ENCODE results near the gene SHROOM3.
"Not testable (repeated sequence)": the region's sequence is repeated elsewhere in the genome, so short reads cannot be mapped to it uniquely, and the experiment has no call there.

SHROOM3 gene

DNA sequence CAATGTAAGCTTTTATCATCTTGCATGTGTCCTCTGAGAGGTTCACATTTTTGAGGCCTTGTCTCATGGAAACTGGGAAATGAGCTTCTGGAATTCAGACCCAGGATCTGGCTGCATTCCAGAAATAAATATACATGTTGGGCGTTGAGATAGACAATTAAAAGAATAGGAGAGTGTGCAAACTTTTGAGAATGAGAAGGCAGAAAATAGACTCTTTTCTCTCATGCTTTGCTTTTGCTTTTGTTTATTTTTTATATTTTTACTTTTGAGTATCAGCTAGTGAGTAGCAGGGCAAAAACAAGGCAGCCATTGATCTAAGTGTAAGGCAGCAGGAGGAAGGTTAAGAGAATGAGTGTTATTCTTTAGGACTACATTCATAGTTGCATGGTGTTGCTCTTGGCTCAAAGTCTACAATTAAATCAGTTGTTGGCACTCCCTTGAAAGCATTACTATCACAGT is 12.4 kb downstream of the SHROOM3 start:
- DNase-seq, result no peak

DNA sequence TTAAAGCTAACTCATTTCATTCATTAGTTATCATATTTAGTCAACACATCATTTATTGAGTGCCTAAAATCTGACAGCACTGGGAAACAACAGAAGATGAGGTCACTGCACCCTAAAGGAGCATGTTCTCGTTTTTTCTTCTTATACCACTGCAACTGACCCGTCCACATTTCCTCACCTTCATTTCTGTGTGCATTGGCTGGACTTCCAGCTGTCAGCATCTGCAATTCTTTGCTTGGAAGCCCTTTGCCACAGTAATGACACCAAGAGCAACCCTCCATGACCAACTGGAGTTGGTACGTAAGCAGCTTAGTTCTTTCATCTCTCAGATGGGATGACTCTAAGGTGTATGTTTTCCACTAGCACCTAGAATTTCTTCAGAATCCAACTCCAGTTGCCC is 13.2 kb downstream of the SHROOM3 start:
- no peak for DNase-seq

DNA sequence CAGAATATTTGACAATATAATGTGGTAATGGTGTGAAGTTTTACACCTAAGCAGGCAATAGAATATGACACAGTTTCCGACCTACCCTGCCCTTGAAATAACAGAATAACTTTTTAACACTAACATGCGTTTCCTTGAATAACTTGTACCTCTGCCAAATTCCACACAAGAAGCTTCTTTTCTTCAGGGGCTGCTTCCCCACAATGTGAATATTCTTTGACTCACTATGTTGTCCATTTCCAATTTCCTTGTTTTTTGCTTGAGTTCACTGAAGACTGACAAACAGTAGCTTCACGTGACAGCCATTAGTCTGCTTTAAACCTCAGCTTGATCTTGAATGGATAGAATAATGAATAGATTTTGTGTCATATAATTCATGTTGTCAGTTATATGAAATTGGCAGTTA is 14.3 kb downstream of the SHROOM3 start:
- no peak for DNase-seq

DNA sequence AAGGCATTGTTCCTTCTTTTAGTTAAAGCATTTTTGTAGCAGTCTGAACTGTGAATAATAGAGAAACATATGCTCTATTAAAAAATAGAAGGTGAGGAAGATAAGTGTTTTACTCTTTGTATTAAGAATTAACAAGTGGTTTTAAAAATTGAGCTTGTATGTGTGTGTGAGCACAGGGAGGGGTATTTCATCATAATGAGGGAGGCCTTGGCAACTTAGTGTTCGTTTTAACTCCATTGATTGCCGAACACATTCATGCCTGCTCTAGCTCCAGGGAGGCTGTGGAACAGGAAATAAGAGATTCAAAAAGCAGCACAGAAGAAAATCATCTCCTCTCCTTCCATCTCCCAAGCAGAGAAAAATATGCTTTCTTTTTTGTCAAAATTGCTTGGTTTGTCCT is 14.8 kb downstream of the SHROOM3 start:
- DNase-seq, result no peak

DNA sequence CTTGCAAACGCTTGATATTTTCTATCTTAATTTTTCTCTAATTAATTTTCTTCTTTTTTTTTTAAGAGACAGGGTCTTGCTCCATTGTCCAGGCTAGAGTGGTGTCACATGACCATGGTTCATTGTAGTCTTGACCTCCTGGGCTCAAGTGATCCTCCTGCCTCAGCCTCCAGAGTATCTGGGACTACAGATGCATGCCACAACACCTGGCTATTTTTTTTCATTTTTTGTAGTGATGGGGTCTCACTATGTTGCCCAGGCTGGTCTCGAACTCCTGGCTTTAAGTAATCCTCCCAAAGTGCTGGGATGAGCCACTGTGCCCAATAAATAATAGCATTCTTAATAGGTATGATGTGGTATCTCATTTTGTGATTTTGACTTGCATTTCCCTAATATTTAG is 18.2 kb downstream of the SHROOM3 start:
- DNase-seq, result no peak

DNA sequence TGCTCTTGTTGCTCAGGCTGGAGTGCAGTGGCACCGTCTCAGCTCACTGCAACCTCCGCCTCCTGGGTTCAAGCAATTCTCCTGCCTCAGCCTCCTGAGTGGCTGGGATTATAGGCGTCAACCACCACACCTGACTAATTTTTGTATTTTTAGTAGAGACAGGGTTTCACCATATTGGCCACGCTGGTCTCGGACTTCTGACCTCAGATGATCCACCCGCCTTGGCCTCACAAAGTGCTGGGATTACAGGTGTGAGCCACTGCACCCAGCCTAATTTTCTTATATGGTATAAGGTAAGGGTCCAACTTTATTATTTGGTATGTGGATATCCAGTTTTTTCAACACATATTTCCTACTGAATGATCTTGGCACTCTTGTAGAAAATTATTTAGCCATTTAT is 19.0 kb downstream of the SHROOM3 start:
- not testable (repeated sequence) for DNase-seq

DNA sequence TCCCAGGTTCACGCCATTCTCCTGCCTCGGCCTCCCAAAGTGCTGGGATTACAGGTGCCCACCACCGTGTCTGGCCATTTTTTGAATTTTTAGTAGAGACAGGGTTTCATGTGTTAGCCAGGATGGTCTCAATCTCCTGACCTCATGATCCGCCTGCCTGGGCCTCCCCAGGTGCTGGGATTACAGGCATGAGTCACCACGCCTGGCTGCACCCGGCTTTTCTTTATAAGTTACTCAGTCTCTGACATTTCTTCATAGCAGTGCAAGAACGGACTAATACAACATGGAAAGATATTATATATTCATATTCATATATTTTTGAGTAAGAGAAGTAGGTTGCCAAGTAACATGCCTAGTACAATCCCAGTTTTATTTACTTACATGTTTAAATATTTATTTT is 22.9 kb downstream of the SHROOM3 start:
- DNase-seq, result no peak

DNA sequence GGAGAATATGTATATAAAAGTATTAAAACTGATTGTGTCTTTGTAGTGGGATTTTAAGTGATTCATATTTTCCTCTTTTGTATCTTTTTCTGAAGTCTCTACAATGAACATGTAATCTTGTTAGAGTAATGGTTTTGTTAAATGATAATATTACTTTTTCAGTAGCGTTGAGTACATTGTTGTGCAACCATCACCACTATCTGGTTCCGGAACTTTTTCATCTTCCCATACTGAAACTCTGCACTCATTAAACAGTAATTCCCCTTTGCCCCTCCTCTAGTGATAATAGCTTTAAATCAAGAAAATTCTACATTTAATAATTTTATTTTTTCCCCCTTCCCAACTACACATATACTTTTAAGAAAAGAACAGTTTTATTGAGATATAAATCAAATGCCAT is 23.3 kb downstream of the SHROOM3 start:
- no peak for DNase-seq

DNA sequence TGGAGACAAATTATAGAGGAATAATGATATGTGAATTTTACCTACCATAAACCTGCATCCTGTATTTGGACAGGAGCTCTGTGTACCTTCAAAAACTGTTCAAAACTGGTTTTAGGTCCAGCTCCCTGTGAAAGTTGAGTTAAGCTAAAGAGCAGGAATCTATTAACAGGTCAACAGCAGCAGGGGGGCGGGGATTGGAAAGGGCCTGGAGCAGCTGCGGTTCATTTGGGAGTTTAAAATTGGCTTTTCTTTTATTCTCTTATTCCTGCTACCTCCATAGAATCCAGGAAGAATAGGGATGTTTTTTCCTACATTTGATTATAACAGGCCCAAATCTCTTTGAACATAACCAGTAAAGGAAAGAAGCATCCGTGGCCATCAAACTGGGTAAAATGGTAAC is 23.8 kb downstream of the SHROOM3 start:
- DNase-seq, result no peak

DNA sequence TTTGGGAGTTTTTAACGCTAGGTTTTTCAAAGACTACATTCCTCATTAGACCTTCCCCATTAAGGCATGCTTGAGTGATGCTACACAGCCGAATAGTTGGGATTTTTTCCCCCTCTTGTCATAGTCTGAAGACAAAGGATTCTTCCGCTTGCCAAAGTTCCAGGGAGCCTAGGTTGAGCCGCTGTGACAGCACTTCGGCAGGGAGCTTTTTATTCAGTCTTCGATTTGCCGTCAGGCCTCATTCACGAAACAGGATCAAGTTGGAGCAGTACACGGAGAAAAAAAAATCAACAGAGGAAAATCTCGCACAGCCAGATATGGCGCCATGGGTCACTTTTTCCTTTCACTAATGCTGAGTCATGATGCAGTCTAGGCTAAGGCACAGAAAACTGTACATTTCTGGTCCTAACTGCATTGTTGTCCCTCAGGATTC is 24.3 kb downstream of the SHROOM3 start:
- DNase-seq, result peak; percentile 3

DNA sequence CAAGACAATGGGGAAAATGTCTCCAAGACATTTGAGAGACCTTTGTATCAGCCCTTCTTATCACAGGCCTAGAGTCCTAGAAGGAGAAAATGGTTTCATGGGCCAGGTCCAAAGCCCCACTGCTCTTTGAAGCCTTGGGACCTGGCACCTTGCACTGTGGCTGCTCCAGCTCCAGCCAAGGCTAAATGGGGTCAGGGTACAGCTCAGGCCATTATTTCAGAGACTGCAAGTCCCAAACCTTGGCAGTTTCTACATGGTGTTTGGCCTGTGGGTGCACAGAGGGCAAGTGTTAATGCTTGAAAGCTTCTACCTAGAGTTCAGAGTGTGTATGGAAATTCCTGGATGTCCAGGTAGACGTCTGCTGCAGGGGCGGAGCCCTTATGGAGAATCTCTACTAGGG is 28.5 kb downstream of the SHROOM3 start:
- DNase-seq, result no peak

DNA sequence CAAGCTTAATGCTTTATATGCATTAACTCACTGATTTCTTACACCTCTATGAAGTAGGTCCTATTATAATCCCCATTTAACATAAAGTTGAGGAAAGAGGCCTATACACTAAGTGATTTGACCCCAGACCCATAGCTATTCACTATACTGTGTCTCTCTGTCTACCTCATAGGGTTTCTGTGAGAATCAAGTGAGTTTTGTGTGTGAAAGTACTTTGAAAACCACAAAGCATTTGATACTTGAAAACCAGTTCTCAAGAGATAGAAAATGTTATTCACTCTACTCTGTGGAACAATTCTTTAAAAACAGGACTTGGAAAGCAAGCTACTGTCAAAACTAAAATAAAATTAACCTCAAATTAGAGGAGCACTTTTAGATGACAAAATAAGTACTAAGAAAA is 35.0 kb downstream of the SHROOM3 start:
- DNase-seq, result no peak

DNA sequence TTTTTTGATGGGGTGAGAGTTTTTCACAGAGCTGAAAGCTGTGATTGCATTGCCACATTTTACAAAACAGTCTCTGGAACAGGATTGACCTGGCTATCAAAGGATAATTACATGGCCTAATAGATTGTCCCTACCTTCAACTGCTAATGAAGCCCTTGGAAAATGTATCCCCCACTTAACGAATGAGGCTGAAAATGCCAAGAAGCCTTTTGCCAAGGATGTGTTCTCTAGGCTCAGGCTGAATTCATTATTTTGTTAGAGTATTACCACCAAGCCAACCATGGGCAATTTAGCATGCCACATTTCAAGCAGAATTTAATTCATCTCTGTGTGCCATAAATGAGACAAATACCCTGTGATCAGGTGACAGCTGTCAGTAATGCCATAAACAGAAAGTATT is 35.5 kb downstream of the SHROOM3 start:
- DNase-seq, result no peak

DNA sequence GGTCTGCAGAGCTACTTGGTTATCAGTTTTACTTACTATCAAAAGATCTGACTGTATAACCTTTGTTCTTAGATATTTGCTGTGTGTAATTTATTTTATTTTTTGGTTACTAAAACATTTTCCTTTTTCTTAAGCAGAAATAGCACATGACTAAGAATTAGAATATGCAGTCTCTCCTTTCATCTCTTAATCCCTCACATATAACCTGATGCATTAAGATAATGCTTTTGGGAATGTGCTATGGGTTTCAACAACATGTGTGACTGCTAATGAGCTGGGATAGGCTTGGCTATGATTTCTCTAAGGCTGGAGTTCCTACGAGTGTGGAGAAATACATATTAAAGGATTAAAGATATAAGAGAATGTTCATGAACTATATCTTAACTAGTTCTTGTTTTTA is 41.5 kb downstream of the SHROOM3 start:
- DNase-seq, result no peak

DNA sequence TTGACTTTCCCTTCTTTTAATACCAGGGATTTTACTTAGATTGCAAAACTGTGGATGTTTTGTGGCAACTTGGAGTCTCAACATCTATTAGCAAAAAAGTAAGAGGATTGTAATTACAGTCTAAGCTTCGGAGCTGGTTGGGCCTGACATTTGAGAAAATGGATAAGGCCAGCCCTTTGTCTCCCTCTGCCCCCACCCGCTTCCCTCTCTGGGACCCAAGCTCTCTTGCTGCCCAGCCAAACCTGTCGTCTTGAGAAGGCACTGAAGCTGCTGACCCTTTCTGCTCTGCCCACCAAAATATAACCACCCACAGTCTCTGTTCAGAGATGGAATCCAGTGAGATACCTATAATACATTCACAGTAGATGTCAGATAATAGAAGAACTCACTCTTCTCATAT is 49.6 kb downstream of the SHROOM3 start:
- no peak for DNase-seq

DNA sequence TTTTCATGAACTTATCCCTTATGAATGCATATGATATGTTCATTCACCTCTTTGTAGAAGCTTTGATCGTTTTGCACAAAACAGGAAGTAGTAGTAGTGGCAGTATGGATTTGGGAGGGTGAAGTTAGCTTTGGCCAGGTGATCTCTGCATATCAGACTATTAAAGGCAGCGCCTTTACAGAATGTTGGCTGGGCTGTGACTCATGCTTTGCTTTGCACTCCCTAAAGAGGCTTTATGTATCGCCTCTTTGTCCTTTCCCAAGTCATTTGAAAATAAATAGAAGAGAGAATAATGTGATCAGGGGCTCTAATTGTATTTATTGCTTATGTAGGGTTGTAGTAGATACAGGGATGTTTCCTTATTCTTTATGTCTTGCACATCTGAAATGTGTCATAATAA is 50.4 kb downstream of the SHROOM3 start:
- DNase-seq, result no peak

DNA sequence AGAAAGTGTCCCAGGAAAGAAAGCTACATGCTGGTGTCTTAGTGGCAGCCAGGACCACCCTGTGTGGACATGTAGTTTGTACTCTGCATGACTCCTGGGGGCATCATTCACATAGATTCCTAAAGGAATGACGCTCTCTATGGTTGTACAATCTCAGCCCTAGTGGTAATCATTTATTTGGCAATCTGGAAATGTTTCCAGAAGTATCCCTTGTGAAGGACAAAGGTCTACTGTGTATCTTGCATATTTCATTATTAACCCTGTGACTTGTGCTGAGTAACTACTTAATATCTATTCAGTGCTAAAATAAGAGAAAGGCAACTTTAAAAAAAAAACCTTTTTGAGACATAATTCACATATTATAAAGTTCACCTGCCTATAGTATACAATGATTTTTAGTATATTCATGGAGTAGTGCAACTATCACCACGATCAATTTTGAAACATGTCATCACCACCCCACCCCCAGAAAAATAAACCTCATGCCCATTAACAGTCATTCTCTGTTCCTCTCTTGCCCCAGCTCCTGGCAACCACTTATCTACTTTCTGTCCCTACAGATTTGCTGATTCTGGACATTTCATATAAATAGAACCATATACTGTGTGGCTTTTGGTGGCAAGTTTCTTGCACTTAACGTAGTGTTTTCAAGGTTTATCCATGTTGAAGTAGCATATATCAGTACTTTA is 51.7 kb downstream of the SHROOM3 start:
- DNase-seq, result no peak

DNA sequence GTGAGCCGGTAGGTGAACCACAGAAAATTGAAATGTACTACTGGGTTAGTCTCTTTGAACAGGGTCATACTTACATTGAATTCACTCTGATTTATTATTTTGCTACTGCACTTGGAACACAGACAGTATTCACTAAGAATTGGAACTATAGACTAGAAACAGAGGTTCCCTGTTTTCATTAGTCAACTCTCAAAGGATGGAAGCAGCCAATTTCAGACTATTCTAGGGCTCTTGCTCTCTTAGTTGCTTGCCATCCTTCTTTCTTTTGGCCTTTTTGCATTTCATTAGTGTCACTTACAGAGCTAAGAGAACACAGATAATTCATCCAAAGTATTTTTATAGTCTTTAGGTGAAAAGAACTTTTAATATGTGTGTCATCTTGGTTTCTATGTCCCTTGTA is 52.6 kb downstream of the SHROOM3 start:
- DNase-seq, result no peak

DNA sequence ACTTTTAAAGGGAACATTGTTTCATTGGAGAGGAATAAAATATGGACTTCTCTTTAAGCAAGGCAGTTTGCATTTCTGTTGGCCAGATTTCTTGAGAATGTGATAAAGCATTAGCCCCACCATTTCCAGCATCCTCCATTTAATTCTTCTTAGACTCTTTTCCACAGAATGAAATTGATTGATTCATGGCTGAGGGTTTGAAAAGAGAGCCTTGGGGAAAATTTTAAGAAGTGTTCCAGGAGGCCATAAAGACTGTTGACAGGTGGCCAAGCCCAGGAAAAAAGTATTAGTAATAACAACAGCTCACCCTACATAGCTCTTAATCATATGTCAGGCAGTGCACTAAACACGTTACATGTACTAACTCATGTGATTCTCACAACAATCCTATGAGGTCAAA is 53.4 kb downstream of the SHROOM3 start:
- DNase-seq, result no peak

DNA sequence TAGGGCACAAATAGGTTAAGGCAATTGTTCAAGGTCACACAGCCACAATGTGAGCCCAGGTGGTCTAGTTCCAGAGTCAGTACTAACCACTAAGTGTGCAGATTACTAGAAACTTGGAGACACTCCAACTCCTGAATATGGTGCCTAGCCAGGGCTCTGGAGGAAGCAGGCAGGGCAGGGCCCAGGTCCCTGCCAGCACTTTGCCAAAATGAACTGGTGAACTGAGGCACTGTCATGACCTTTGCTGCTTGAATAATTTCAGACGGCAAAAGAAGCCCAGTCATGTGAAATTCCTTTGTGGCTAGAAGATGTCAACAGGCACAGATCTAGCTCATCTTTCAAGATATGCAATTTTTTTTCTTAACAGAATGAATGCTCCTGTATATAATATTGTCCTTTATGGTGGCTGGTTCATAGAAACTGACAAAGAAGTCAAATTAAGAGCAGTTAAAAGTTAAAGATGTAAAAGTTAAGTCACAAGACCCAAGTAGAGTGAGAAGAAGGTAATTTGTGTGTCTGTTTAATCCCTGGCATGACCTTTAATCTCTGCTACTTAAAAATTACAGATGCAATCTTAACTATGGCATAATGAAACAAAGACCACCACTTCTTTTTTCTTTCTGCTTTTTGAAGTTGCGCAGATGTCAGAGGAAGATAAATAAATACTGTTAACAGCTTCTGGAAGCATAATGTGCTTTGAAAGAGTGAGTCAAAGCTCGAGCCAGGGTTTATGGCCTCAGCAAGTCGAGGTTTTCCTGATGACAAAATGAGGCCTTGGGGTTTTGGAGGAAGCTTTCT is 54.1 kb downstream of the SHROOM3 start:
- no peak for DNase-seq

DNA sequence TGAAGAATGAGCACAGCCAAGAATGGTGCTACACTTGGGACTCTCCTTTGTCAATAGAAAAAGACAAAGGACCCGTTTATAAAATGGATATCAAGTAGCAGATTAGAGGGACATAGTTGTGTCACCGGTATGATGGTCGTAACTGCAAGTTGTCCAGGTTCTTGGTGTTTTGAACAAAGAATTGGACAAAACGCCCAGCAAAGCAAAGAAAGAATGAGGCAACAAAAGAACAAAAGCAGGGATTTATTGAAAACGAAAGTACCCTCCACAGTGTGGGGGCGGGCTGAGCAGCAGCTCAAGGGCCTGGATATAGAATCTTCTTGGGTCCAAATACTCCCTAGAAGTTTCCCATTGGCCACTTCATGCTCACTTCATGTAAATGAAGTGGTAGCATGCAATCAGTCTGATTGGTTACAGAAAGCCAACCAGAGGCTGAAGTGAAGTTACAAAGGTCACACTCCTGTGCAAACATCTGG is 54.7 kb downstream of the SHROOM3 start:
- no peak for DNase-seq

DNA sequence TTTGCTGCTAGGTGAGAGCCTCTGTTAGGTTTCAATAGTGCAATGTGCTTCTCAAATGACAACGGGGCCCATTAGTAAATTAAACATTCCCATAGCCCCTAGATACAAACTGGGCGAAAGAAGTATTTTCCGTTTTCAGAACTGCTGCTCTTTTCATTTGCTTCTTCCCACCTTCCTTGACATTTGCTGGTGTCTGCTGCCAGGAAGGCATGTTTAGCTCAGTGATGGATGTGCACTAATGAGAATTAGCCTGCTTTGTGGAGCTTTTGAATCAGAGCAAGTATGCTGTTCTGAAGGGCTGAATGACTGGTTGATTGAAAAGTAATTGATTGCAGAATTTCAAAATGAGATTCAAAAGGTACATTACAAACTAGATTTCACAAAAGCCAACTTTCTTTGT is 57.0 kb downstream of the SHROOM3 start:
- no peak for DNase-seq

DNA sequence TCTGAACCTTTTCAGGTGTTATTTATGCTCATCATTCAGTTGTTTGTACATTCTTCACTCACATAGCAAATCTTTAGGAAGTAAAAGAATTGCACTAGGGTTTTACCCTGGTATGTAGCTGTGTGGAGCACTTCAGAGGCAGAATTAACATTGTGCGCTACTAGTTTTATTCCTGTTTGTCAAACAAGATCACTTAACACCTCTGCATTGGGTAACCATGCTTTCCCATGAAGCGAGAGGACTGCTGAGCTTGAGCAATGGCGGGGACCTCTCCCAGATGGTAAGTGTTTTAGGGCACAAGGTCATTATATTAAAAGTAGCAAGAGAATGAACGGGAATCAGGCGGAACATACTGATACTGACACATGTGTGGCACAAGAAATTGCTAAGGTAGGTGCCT is 59.2 kb downstream of the SHROOM3 start:
- no peak for DNase-seq

DNA sequence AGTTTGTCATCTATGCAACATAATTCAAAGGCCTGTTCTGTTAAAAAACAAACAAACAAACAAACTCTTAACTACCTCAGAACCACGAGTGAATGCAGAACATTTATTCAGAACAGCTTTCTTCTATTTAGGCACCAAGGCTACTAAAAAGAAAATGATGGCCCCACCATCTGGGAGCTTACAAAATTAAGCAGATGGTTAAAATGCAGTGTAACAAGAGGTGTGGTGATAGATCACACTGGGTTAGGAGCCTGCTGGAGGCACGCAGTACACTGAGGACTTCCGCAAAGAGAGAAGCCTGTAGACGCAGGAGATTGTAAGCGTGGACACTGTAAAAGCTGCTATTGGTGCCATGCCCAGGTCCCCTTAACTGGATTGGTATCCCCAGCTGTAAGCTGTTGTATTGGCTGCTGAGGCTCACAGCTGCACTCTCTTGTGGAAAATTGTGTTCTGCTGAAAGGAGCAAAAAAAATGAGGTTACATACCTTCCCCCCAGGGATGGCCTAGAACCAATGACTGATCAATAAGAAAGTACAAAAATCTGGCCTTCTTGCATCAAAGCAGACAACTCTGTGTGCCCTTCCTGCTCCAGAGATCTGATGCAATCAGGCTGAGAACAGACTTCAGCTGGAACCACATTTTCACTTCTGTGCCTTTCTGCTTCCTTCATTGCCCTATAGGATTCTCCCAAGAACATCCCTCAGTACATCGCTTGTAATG is 60.0 kb downstream of the SHROOM3 start:
- no peak for DNase-seq
